Measurements from ENCODE around the gene FMNL1.

The FMNL1 gene

GRCh38 chr17:45227101-45227925, 5.6 kb downstream of the FMNL1 start:
- no peaks in the 10 kb centered on the region for H3K27me3 ChIP-seq (ENCODE audit: insufficient read depth, low read depth)
- peak overlapping the region; percentile 97 for H3K27ac ChIP-seq
- peaks cover 81% of the 10 kb centered on the region for H3K4me1 ChIP-seq (ENCODE audit: low read depth, poor library complexity, severe bottlenecking)
- no peaks in the 10 kb centered on the region for H4K20me1 ChIP-seq (ENCODE audit: insufficient read depth)
- peak overlapping the region; percentile 100 for H3K4me2 ChIP-seq
- H3K9ac ChIP-seq = peak overlapping the region; percentile 83
- peaks cover 98% of the 10 kb centered on the region for H3K79me2 ChIP-seq (ENCODE audit: insufficient read depth, low read depth)
- no peaks in the 10 kb centered on the region for H3K36me3 ChIP-seq (ENCODE audit: insufficient read depth)
- no peak overlapping the region for H3K4me3 ChIP-seq (IDR thresholded peaks at IDR 0.05; ENCODE audit: insufficient read depth, low read depth, low read length)
- no peak overlapping the region for H2AFZ ChIP-seq (ENCODE audit: low read depth)
- TF ChIP-seq CTCF (conservative IDR thresholded peaks at IDR 0.05; ENCODE audit: low read depth, low read length) = no peak

- peaks cover 96% of the 10 kb centered on the region for H3K79me2 ChIP-seq (ENCODE audit: insufficient read depth, low read depth)
- no peaks in the 10 kb centered on the region for H4K20me1 ChIP-seq (ENCODE audit: insufficient read depth)
- H3K9ac ChIP-seq = peak overlapping the region; percentile 83
- no peaks in the 10 kb centered on the region for H3K27me3 ChIP-seq (ENCODE audit: insufficient read depth, low read depth)
- H3K36me3 ChIP-seq (ENCODE audit: insufficient read depth) = no peaks in the 10 kb centered on the region
- peak overlapping the region; percentile 97 for H3K27ac ChIP-seq
- peak overlapping the region; percentile 100 for H3K4me2 ChIP-seq
- H3K4me3 ChIP-seq (IDR thresholded peaks at IDR 0.05; ENCODE audit: insufficient read depth, low read depth, low read length) = no peak overlapping the region
- H3K4me1 ChIP-seq (ENCODE audit: low read depth, poor library complexity, severe bottlenecking) = peaks cover 90% of the 10 kb centered on the region
- TF ChIP-seq CTCF (conservative IDR thresholded peaks at IDR 0.05; ENCODE audit: low read depth, low read length) = no peak
- H2AFZ ChIP-seq (ENCODE audit: low read depth) = no peak overlapping the region
Observed at GRCh38 chr17:45227926-45228762, 6.5 kb downstream of the FMNL1 start.

GRCh38 chr17:45228763-45229539, 7.3 kb downstream of the FMNL1 start:
- TF ChIP-seq CTCF (conservative IDR thresholded peaks at IDR 0.05; ENCODE audit: low read depth, low read length) = 0 out of 2 replicates have a peak, but pooled peaks have one; percentile 12
- no peaks in the 10 kb centered on the region for H4K20me1 ChIP-seq (ENCODE audit: insufficient read depth)
- H3K27ac ChIP-seq = peak overlapping the region; percentile 97
- H3K4me1 ChIP-seq (ENCODE audit: low read depth, poor library complexity, severe bottlenecking) = peaks cover 93% of the 10 kb centered on the region
- H3K9ac ChIP-seq = peak overlapping the region; percentile 83
- H3K4me2 ChIP-seq = peak overlapping the region; percentile 100
- no peaks in the 10 kb centered on the region for H3K27me3 ChIP-seq (ENCODE audit: insufficient read depth, low read depth)
- no peak overlapping the region for H3K4me3 ChIP-seq (IDR thresholded peaks at IDR 0.05; ENCODE audit: insufficient read depth, low read depth, low read length)
- no peaks in the 10 kb centered on the region for H3K36me3 ChIP-seq (ENCODE audit: insufficient read depth)
- peaks cover 88% of the 10 kb centered on the region for H3K79me2 ChIP-seq (ENCODE audit: insufficient read depth, low read depth)
- peak overlapping the region; percentile 19; the same call in 1 of the 2 replicates for H2AFZ ChIP-seq (ENCODE audit: low read depth)

All from KMS-11 (cell line).